ENCODE measurements around the gene GMFB.

GMFB gene

DNA sequence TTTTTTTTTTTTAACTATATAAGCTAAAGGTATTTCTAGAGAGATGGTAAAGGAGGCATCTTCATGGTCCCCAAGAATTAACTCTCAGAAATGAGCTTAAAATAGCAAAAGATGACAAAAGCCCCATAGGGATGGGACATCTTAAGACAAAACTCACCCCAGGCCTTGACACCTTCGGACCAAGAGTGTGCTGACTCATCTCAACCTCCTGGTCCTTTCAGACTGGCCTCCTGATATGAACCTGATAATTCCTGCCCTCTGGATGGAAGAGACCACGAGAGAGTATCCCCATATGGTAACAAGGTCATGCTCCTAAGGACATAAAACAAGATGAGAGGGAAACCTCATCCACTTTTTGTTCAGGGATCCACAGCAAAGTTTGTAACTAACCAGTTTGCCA lies 8.4 kb upstream of the GMFB start:
- no peaks in the 10 kb centered on the region for H3K36me3 ChIP-seq (ENCODE audit: control insufficient read depth in 1 of 2, insufficient read depth in 2 of 2, low read length in 2 of 2)
- peaks cover 15 to 18% of the 10 kb centered on the region in 2 donors for H3K4me1 ChIP-seq (ENCODE audit: control insufficient read depth in 1 of 2, insufficient read depth in 2 of 2, low read length in 2 of 2)
- H3K9ac ChIP-seq (ENCODE audit: low read depth in 1 of 2, low read length in 2 of 2), result no peak overlapping the region
- peaks cover 0 to 2% of the 10 kb centered on the region in 2 donors for H3K27me3 ChIP-seq (ENCODE audit: control insufficient read depth in 1 of 2, insufficient read depth in 2 of 2, low read length in 2 of 2)
- no peak overlapping the region for H3K4me3 ChIP-seq (ENCODE audit: low read depth in 1 of 2, low read length in 2 of 2)
- no peaks in the 10 kb centered on the region for H3K9me3 ChIP-seq (ENCODE audit: control insufficient read depth in 1 of 2, low read length in 2 of 2)
- H3K27ac ChIP-seq (ENCODE audit: low read depth, low read length), result no peak overlapping the region

DNA sequence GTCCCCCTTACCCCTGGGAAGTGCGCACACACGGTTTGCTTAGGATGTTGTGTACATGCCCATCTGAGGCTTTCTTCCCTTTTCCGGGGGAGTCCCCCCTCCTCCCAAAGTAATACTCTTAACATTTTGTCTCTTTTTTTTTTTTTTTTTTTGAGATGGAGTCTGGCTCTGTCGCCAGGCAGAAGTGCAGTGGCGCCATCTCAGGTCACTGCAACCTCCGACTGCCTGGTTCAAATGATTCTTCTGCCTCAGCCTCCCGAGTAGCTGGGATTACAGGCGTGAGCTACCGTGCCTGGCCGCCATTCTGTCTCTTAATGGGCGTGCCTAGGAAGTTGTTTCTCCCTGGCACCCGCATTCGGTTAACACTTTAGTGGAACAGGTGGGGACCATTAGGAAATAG lies 4.5 kb upstream of the GMFB start:
- H3K27ac ChIP-seq (ENCODE audit: low read depth, low read length), result no peak overlapping the region
- no peaks in the 10 kb centered on the region for H3K27me3 ChIP-seq (ENCODE audit: control insufficient read depth in 1 of 2, insufficient read depth in 2 of 2, low read length in 2 of 2)
- H3K36me3 ChIP-seq (ENCODE audit: control insufficient read depth in 1 of 2, insufficient read depth in 2 of 2, low read length in 2 of 2), result no peaks in the 10 kb centered on the region
- H3K9me3 ChIP-seq (ENCODE audit: control insufficient read depth in 1 of 2, low read length in 2 of 2), result no peaks in the 10 kb centered on the region
- H3K4me3 ChIP-seq (ENCODE audit: low read depth in 1 of 2, low read length in 2 of 2), result peak overlapping the region in 1 of 2 donors; percentile 45
- no peak overlapping the region for H3K9ac ChIP-seq (ENCODE audit: low read depth in 1 of 2, low read length in 2 of 2)
- H3K4me1 ChIP-seq (ENCODE audit: control insufficient read depth in 1 of 2, insufficient read depth in 2 of 2, low read length in 2 of 2), result peaks cover 16 to 18% of the 10 kb centered on the region in 2 donors

GRCh38 chr14:54490445-54491175 lies 1.8 kb upstream of the GMFB start:
- Histone ChIP-seq H3K4me3 (ENCODE audit: low read depth in 1 of 2, low read length in 2 of 2) (no peak overlapping the region), H3K9ac (ENCODE audit: low read depth in 1 of 2, low read length in 2 of 2) (no peak overlapping the region), H3K4me1 (ENCODE audit: control insufficient read depth in 1 of 2, insufficient read depth in 2 of 2, low read length in 2 of 2) (peaks cover 21 to 24% of the 10 kb centered on the region in 2 donors), H3K27ac (ENCODE audit: low read depth, low read length) (no peak overlapping the region), H3K36me3 (ENCODE audit: control insufficient read depth in 1 of 2, insufficient read depth in 2 of 2, low read length in 2 of 2) (no peaks in the 10 kb centered on the region), H3K27me3 (ENCODE audit: control insufficient read depth in 1 of 2, insufficient read depth in 2 of 2, low read length in 2 of 2) (no peaks in the 10 kb centered on the region), H3K9me3 (ENCODE audit: control insufficient read depth in 1 of 2, low read length in 2 of 2) (no peaks in the 10 kb centered on the region)

- no peaks in the 10 kb centered on the region for H3K9me3 ChIP-seq (ENCODE audit: control insufficient read depth in 1 of 2, low read length in 2 of 2)
- no peaks in the 10 kb centered on the region for H3K36me3 ChIP-seq (ENCODE audit: control insufficient read depth in 1 of 2, insufficient read depth in 2 of 2, low read length in 2 of 2)
- H3K9ac ChIP-seq (ENCODE audit: low read depth in 1 of 2, low read length in 2 of 2), result peak overlapping the region in 1 of 2 donors; percentile 63
- no peaks in the 10 kb centered on the region for H3K27me3 ChIP-seq (ENCODE audit: control insufficient read depth in 1 of 2, insufficient read depth in 2 of 2, low read length in 2 of 2)
- peak overlapping the region; percentile 71 to 88 for H3K4me3 ChIP-seq (ENCODE audit: low read depth in 1 of 2, low read length in 2 of 2)
- H3K4me1 ChIP-seq (ENCODE audit: control insufficient read depth in 1 of 2, insufficient read depth in 2 of 2, low read length in 2 of 2), result peaks cover 21 to 24% of the 10 kb centered on the region in 2 donors
- H3K27ac ChIP-seq (ENCODE audit: low read depth, low read length), result no peak overlapping the region
These were observed 1.1 kb upstream of the GMFB start for GRCh38 chr14:54489731-54490444.

- H3K4me1 ChIP-seq (ENCODE audit: control insufficient read depth in 1 of 2, insufficient read depth in 2 of 2, low read length in 2 of 2), result peaks cover 24 to 25% of the 10 kb centered on the region in 2 donors
- no peak overlapping the region for H3K27ac ChIP-seq (ENCODE audit: low read depth, low read length)
- peak overlapping the region; percentile 63 to 99 for H3K9ac ChIP-seq (ENCODE audit: low read depth in 1 of 2, low read length in 2 of 2)
- H3K36me3 ChIP-seq (ENCODE audit: control insufficient read depth in 1 of 2, insufficient read depth in 2 of 2, low read length in 2 of 2), result no peaks in the 10 kb centered on the region
- H3K27me3 ChIP-seq (ENCODE audit: control insufficient read depth in 1 of 2, insufficient read depth in 2 of 2, low read length in 2 of 2), result no peaks in the 10 kb centered on the region
- H3K4me3 ChIP-seq (ENCODE audit: low read depth in 1 of 2, low read length in 2 of 2), result peak overlapping the region; percentile 71 to 88
- no peaks in the 10 kb centered on the region for H3K9me3 ChIP-seq (ENCODE audit: control insufficient read depth in 1 of 2, low read length in 2 of 2)
These were observed 521 bp upstream of the GMFB start for GRCh38 chr14:54489318-54489683.

- no peaks in the 10 kb centered on the region for H3K9me3 ChIP-seq (ENCODE audit: control insufficient read depth in 1 of 2, low read length in 2 of 2)
- H3K4me1 ChIP-seq (ENCODE audit: control insufficient read depth in 1 of 2, insufficient read depth in 2 of 2, low read length in 2 of 2), result peaks cover 31 to 33% of the 10 kb centered on the region in 2 donors
- no peaks in the 10 kb centered on the region for H3K36me3 ChIP-seq (ENCODE audit: control insufficient read depth in 1 of 2, insufficient read depth in 2 of 2, low read length in 2 of 2)
- H3K27me3 ChIP-seq (ENCODE audit: control insufficient read depth in 1 of 2, insufficient read depth in 2 of 2, low read length in 2 of 2), result no peaks in the 10 kb centered on the region
- peak overlapping the region; percentile 85 to 99 for H3K9ac ChIP-seq (ENCODE audit: low read depth in 1 of 2, low read length in 2 of 2)
- H3K27ac ChIP-seq (ENCODE audit: low read depth, low read length), result peak overlapping the region; percentile 90
- H3K4me3 ChIP-seq (ENCODE audit: low read depth in 1 of 2, low read length in 2 of 2), result peak overlapping the region; percentile 88 to 95
These were observed 498 bp downstream of the GMFB start for GRCh38 chr14:54488318-54488645.

- Histone ChIP-seq H3K9ac (ENCODE audit: low read depth in 1 of 2, low read length in 2 of 2) (peak overlapping the region; percentile 85 to 99), H3K9me3 (ENCODE audit: control insufficient read depth in 1 of 2, low read length in 2 of 2) (no peaks in the 10 kb centered on the region), H3K27ac (ENCODE audit: low read depth, low read length) (peak overlapping the region; percentile 90), H3K4me1 (ENCODE audit: control insufficient read depth in 1 of 2, insufficient read depth in 2 of 2, low read length in 2 of 2) (peaks cover 34 to 35% of the 10 kb centered on the region in 2 donors), H3K4me3 (ENCODE audit: low read depth in 1 of 2, low read length in 2 of 2) (peak overlapping the region; percentile 88 to 95), H3K36me3 (ENCODE audit: control insufficient read depth in 1 of 2, insufficient read depth in 2 of 2, low read length in 2 of 2) (peaks cover 0 to under 1% of the 10 kb centered on the region in 2 donors), H3K27me3 (ENCODE audit: control insufficient read depth in 1 of 2, insufficient read depth in 2 of 2, low read length in 2 of 2) (no peaks in the 10 kb centered on the region)
These were observed 1.0 kb downstream of the GMFB start for GRCh38 chr14:54487771-54488170.

- Histone ChIP-seq H3K4me3 (ENCODE audit: low read depth in 1 of 2, low read length in 2 of 2) (no peak overlapping the region), H3K27me3 (ENCODE audit: control insufficient read depth in 1 of 2, insufficient read depth in 2 of 2, low read length in 2 of 2) (no peaks in the 10 kb centered on the region), H3K27ac (ENCODE audit: low read depth, low read length) (no peak overlapping the region), H3K9ac (ENCODE audit: low read depth in 1 of 2, low read length in 2 of 2) (no peak overlapping the region), H3K9me3 (ENCODE audit: control insufficient read depth in 1 of 2, low read length in 2 of 2) (no peaks in the 10 kb centered on the region), H3K4me1 (ENCODE audit: control insufficient read depth in 1 of 2, insufficient read depth in 2 of 2, low read length in 2 of 2) (peaks cover 34 to 39% of the 10 kb centered on the region in 2 donors), H3K36me3 (ENCODE audit: control insufficient read depth in 1 of 2, insufficient read depth in 2 of 2, low read length in 2 of 2) (peaks cover 5 to 10% of the 10 kb centered on the region in 2 donors)
These were observed 2.1 kb downstream of the GMFB start for GRCh38 chr14:54486685-54487084.

GRCh38 chr14:54483846-54484245 lies 4.9 kb downstream of the GMFB start:
- peak overlapping the region in 1 of 2 donors; percentile 36 for H3K4me3 ChIP-seq (ENCODE audit: low read depth in 1 of 2, low read length in 2 of 2)
- H3K36me3 ChIP-seq (ENCODE audit: control insufficient read depth in 1 of 2, insufficient read depth in 2 of 2, low read length in 2 of 2), result peaks cover 9 to 27% of the 10 kb centered on the region in 2 donors
- peaks cover 26 to 39% of the 10 kb centered on the region in 2 donors for H3K4me1 ChIP-seq (ENCODE audit: control insufficient read depth in 1 of 2, insufficient read depth in 2 of 2, low read length in 2 of 2)
- no peaks in the 10 kb centered on the region for H3K27me3 ChIP-seq (ENCODE audit: control insufficient read depth in 1 of 2, insufficient read depth in 2 of 2, low read length in 2 of 2)
- H3K27ac ChIP-seq (ENCODE audit: low read depth, low read length), result no peak overlapping the region
- no peak overlapping the region for H3K9ac ChIP-seq (ENCODE audit: low read depth in 1 of 2, low read length in 2 of 2)
- H3K9me3 ChIP-seq (ENCODE audit: control insufficient read depth in 1 of 2, low read length in 2 of 2), result no peaks in the 10 kb centered on the region

DNA sequence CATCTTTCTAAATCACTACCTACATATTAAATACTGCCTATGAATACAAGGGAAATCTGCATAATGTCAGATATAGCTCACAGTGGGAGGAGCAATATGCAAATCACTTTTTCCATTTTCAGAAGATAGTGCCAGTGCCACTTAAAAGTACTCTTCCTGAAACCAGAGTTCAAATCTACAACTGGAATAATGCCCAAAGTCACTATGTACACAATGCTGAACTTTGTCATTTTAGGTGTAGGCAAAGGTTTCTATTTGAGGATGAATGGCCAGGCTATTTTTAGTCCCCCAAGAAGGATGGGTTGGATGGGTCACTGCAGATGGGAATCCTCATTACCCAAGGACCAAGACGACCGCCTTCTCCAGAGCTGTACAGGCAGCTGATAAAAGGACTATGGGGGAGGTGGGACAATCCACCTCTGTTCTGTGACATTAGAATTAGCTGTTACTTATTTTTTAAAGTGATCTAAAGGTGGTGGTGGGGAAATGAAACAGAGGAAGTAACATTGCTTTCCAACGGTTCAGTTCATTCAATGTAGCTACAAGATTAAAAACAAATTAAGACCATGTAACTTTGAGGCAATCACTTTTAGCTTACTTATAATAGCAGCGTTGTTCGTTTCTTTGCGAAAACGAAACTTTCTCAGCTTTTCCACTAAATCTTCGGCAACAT lies 5.6 kb downstream of the GMFB start:
- peaks cover 26 to 39% of the 10 kb centered on the region in 2 donors for H3K4me1 ChIP-seq (ENCODE audit: control insufficient read depth in 1 of 2, insufficient read depth in 2 of 2, low read length in 2 of 2)
- peak overlapping the region in 1 of 2 donors; percentile 36 for H3K4me3 ChIP-seq (ENCODE audit: low read depth in 1 of 2, low read length in 2 of 2)
- no peaks in the 10 kb centered on the region for H3K9me3 ChIP-seq (ENCODE audit: control insufficient read depth in 1 of 2, low read length in 2 of 2)
- H3K27ac ChIP-seq (ENCODE audit: low read depth, low read length), result no peak overlapping the region
- peaks cover 15 to 33% of the 10 kb centered on the region in 2 donors for H3K36me3 ChIP-seq (ENCODE audit: control insufficient read depth in 1 of 2, insufficient read depth in 2 of 2, low read length in 2 of 2)
- H3K9ac ChIP-seq (ENCODE audit: low read depth in 1 of 2, low read length in 2 of 2), result no peak overlapping the region
- H3K27me3 ChIP-seq (ENCODE audit: control insufficient read depth in 1 of 2, insufficient read depth in 2 of 2, low read length in 2 of 2), result no peaks in the 10 kb centered on the region
